HepG2 (cell line): ENCODE results near the gene SH3GLB2. TPM values are rescaled to one million over a fixed set of nuclear protein-coding genes. Genes with fewer than 3 reads are reported as not detected.

Source experiments
- HDAC2 ChIP-seq: sonication (generic); formaldehyde crosslinking; IDR thresholded peaks from 2 replicates; pipeline ENCODE4 v1.4.0; 2020; ENCODE audit warnings: missing genetic modification reagents
- KAT2B ChIP-seq: fragments of 150-350 bp; IDR thresholded peaks from 2 replicates; pipeline ENCODE4 v1.6.1; 2014; ENCODE audit warnings: low read depth, low read length, borderline replicate concordance
- KMT2B ChIP-seq: IDR thresholded peaks from 2 replicates; pipeline ENCODE4 v1.6.1; 2016; ENCODE audit warnings: missing genetic modification reagents, missing compliant biosample characterization
- MED1 ChIP-seq: sonication (generic); formaldehyde crosslinking; IDR thresholded peaks from 2 replicates; pipeline ENCODE4 v1.4.0; 2020; ENCODE audit warnings: missing genetic modification reagents
- PRMT3 ChIP-seq: sonication (generic); formaldehyde crosslinking; IDR thresholded peaks from 2 replicates; pipeline ENCODE4 v1.8.1; 2022; ENCODE audit warnings: low read depth, mild to moderate bottlenecking, moderate library complexity, missing genetic modification reagents, borderline replicate concordance
- SOX5 ChIP-seq: IDR thresholded peaks from 2 replicates; pipeline ENCODE4 v1.6.1; 2016; ENCODE audit warnings: borderline replicate concordance
- ZNF274 ChIP-seq: sonication (generic); formaldehyde crosslinking; IDR thresholded peaks from 2 replicates; pipeline ENCODE4 v1.5.1; 2020; ENCODE audit warnings: mild to moderate bottlenecking, missing genetic modification reagents
- ZNF552 ChIP-seq: sonication (generic); formaldehyde crosslinking; IDR thresholded peaks from 2 replicates; pipeline ENCODE4 v1.9.0; 2022; ENCODE audit warnings: missing genetic modification reagents, mild to moderate bottlenecking, borderline replicate concordance
- ZNF782 ChIP-seq: sonication (generic); formaldehyde crosslinking; IDR thresholded peaks from 2 replicates; pipeline ENCODE4 v1.4.0; 2020; ENCODE audit warnings: missing genetic modification reagents, mild to moderate bottlenecking, borderline replicate concordance
- ZSCAN21 ChIP-seq: sonication (generic); formaldehyde crosslinking; IDR thresholded peaks from 2 replicates; pipeline ENCODE4 v1.8.0; 2022; ENCODE audit warnings: mild to moderate bottlenecking, missing genetic modification reagents, moderate library complexity, borderline replicate concordance
- polyA plus RNA-seq, 8 experiments: library from polyadenylated mRNA; depleted of rRNA in 3 of 8; stranded (reverse) in 7 of 8; unstranded in 1 of 8; fragments of >200 nt; fragmentation: Illumina TruSeq in 4 of 8; extraction: Trizol in 4 of 8; gene quantifications; 2 replicates each; pipeline versions ENCODE4 v1.2.1 to v1.2.3, GENCODE V29; 2011 to 2016; ENCODE audit warnings: low read depth in 4 of 8, missing spikeins in 1 of 8, mixed read lengths in 1 of 8; ENCODE audit not compliant: insufficient read depth in 1 of 8
- total RNA-seq, 5 experiments: library from RNA; depleted of rRNA; stranded (reverse); fragments of >200 nt; fragmentation: Illumina TruSeq; extraction: Trizol; gene quantifications; 2 replicates each; pipeline ENCODE4 v1.2.3, GENCODE V29; 2016; ENCODE audit warnings: low read depth in 1 of 5
- TF ChIP-seq, protein P1 (sequence below): sonication (generic); formaldehyde crosslinking; IDR thresholded peaks from 2 replicates; pipeline ENCODE4 v1.5.0; 2020; ENCODE audit warnings: missing genetic modification reagents
- TF ChIP-seq, protein P2 (sequence below): sonication (generic); formaldehyde crosslinking; IDR thresholded peaks from 2 replicates; pipeline ENCODE4 v1.4.0; 2020; ENCODE audit warnings: missing genetic modification reagents, borderline replicate concordance
- TF ChIP-seq, protein P3 (sequence below): sonication (generic); formaldehyde crosslinking; IDR thresholded peaks from one replicate; pipeline ENCODE4 v1.5.1; 2020; ENCODE audit warnings: mild to moderate bottlenecking, missing genetic modification reagents; ENCODE audit errors: not compliant biosample characterization

The SH3GLB2 gene
- total and polyA plus RNA-seq, 2 of the 13 experiments (the other 11 are each of a cell fraction or from before 2014, with no cell fraction given): 24.0 to 40.6 TPM

DNA sequence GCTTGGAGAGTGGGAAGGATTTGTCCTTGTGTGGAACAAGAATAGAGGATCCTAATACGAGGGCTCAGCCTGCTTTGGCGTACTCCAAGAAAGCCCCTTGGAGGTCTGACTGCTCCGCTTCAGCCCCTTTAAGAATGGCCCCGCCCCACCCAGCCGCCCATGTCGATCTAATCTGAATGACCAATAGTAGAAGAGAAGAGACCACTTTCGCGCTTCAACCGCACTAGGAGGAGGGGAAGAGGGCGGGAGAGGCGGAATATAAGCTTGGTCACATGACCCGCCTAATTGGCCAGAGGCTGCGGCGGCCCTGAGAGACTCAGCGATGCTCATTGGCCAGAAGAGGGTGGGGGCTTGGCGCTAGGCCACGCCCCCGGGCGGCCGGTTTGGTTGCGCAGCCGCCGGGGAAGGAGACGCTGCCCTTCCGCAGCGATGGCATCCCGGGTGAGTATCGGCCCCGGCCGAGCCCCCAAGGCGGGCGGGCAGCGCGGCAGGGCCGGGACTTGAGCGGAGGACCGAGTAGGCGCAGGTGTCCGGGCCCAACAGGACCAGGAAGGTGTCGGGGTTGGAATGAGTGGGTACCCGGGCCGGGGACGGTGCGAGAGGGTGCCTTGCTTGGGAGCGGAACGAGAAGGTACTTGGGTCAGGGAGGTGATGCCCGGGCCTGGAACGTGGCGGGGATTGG is 8.3 kb upstream of the SH3GLB2 start, which contains the start of gene MIGA2 (continued):
- TF ChIP-seq, protein P1, sequence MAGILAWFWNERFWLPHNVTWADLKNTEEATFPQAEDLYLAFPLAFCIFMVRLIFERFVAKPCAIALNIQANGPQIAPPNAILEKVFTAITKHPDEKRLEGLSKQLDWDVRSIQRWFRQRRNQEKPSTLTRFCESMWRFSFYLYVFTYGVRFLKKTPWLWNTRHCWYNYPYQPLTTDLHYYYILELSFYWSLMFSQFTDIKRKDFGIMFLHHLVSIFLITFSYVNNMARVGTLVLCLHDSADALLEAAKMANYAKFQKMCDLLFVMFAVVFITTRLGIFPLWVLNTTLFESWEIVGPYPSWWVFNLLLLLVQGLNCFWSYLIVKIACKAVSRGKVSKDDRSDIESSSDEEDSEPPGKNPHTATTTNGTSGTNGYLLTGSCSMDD (CRISPR knock-in tag): no peak
- peak; percentile 32; the same call in 1 of the 2 replicates for TF ChIP-seq ZNF274 (CRISPR knock-in tag)
- TF ChIP-seq KAT2B: no peak
- TF ChIP-seq PRMT3: no peak
- 0 out of 2 replicates have a peak, but pooled peaks have one; percentile 20 for TF ChIP-seq ZNF782 (CRISPR knock-in tag)
- peak; percentile 43; the same call in 1 of the 2 replicates for TF ChIP-seq MED1 (CRISPR knock-in tag)
- no peak for TF ChIP-seq ZSCAN21 (CRISPR knock-in tag)
- TF ChIP-seq, protein P2, sequence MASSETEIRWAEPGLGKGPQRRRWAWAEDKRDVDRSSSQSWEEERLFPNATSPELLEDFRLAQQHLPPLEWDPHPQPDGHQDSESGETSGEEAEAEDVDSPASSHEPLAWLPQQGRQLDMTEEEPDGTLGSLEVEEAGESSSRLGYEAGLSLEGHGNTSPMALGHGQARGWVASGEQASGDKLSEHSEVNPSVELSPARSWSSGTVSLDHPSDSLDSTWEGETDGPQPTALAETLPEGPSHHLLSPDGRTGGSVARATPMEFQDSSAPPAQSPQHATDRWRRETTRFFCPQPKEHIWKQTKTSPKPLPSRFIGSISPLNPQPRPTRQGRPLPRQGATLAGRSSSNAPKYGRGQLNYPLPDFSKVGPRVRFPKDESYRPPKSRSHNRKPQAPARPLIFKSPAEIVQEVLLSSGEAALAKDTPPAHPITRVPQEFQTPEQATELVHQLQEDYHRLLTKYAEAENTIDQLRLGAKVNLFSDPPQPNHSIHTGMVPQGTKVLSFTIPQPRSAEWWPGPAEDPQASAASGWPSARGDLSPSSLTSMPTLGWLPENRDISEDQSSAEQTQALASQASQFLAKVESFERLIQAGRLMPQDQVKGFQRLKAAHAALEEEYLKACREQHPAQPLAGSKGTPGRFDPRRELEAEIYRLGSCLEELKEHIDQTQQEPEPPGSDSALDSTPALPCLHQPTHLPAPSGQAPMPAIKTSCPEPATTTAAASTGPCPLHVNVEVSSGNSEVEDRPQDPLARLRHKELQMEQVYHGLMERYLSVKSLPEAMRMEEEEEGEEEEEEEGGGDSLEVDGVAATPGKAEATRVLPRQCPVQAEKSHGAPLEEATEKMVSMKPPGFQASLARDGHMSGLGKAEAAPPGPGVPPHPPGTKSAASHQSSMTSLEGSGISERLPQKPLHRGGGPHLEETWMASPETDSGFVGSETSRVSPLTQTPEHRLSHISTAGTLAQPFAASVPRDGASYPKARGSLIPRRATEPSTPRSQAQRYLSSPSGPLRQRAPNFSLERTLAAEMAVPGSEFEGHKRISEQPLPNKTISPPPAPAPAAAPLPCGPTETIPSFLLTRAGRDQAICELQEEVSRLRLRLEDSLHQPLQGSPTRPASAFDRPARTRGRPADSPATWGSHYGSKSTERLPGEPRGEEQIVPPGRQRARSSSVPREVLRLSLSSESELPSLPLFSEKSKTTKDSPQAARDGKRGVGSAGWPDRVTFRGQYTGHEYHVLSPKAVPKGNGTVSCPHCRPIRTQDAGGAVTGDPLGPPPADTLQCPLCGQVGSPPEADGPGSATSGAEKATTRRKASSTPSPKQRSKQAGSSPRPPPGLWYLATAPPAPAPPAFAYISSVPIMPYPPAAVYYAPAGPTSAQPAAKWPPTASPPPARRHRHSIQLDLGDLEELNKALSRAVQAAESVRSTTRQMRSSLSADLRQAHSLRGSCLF (CRISPR knock-in tag): no peak
- TF ChIP-seq, protein P3, sequence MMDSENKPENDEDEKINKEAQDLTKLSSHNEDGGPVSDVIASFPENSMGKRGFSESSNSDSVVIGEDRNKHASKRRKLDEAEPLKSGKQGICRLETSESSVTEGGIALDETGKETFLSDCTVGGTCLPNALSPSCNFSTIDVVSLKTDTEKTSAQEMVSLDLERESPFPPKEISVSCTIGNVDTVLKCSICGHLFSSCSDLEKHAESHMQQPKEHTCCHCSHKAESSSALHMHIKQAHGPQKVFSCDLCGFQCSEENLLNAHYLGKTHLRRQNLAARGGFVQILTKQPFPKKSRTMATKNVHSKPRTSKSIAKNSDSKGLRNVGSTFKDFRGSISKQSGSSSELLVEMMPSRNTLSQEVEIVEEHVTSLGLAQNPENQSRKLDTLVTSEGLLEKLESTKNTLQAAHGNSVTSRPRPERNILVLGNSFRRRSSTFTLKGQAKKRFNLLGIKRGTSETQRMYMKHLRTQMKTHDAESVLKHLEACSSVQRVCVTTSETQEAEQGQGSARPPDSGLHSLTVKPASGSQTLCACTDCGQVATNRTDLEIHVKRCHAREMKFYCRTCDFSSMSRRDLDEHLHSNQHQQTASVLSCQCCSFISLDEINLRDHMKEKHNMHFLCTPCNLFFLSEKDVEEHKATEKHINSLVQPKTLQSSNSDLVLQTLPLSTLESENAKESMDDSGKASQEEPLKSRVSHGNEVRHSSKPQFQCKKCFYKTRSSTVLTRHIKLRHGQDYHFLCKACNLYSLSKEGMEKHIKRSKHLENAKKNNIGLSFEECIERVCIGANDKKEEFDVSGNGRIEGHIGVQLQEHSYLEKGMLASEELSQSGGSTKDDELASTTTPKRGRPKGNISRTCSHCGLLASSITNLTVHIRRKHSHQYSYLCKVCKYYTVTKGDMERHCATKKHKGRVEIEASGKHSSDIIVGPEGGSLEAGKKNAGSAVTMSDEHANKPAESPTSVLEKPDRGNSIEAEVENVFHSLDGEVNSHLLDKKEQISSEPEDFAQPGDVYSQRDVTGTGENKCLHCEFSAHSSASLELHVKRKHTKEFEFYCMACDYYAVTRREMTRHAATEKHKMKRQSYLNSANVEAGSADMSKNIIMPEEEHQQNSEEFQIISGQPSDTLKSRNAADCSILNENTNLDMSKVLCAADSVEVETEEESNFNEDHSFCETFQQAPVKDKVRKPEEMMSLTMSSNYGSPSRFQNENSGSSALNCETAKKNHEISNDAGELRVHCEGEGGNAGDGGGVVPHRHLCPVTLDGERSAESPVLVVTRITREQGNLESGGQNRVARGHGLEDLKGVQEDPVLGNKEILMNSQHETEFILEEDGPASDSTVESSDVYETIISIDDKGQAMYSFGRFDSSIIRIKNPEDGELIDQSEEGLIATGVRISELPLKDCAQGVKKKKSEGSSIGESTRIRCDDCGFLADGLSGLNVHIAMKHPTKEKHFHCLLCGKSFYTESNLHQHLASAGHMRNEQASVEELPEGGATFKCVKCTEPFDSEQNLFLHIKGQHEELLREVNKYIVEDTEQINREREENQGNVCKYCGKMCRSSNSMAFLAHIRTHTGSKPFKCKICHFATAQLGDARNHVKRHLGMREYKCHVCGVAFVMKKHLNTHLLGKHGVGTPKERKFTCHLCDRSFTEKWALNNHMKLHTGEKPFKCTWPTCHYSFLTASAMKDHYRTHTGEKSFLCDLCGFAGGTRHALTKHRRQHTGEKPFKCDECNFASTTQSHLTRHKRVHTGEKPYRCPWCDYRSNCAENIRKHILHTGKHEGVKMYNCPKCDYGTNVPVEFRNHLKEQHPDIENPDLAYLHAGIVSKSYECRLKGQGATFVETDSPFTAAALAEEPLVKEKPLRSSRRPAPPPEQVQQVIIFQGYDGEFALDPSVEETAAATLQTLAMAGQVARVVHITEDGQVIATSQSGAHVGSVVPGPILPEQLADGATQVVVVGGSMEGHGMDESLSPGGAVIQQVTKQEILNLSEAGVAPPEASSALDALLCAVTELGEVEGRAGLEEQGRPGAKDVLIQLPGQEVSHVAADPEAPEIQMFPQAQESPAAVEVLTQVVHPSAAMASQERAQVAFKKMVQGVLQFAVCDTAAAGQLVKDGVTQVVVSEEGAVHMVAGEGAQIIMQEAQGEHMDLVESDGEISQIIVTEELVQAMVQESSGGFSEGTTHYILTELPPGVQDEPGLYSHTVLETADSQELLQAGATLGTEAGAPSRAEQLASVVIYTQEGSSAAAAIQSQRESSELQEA (CRISPR knock-in tag): peak; percentile 65
- no peak for TF ChIP-seq SOX5 (CRISPR knock-in tag)
- peak; percentile 26; the same call in 1 of the 2 replicates for TF ChIP-seq HDAC2
- 0 out of 2 replicates have a peak, but pooled peaks have one; percentile 53 for TF ChIP-seq ZNF552 (CRISPR knock-in tag)
- TF ChIP-seq KMT2B (CRISPR knock-in tag): peak; percentile 54; the same call in 1 of the 2 replicates
